GM12878 (cell line): ENCODE data around the gene PRR15L. TPM values are rescaled to one million over a fixed set of nuclear protein-coding genes. Genes with fewer than 3 reads are reported as not detected.

Source experiments
- ATAC-seq: fragments of 200-7000 bp; cut with Tn5 transposase; 3 replicates; pipeline ENCODE4 v1.9.1; 2020; ENCODE audit warnings: mild to moderate bottlenecking, moderate library complexity
- BruUV-seq: library from RNA; stranded (reverse); fragments of 400-500 nt; replicated peaks from 2 replicates; lab custom pipeline; 2021; lab: Mats Ljungman, UMichigan
- CTCF ChIA-PET: fragments of 300-600 bp; sonication (Branson Sonifier 250); formaldehyde crosslinking; extraction: SDS; loops from one replicate; lab custom pipeline; 2021; ENCODE audit warnings: inconsistent platforms; lab: Yijun Ruan, JAX
- POLR2A ChIA-PET: fragments of 350-600 bp; formaldehyde crosslinking; extraction: SDS; loops from one replicate; lab custom pipeline; 2021; ENCODE audit warnings: inconsistent platforms; lab: Charles Lee
- RAD21 ChIA-PET: fragments of 300-600 bp; sonication (Branson Sonifier 250); formaldehyde crosslinking; loops from one replicate; lab custom pipeline; 2023; ENCODE audit warnings: antibody characterized with exemption; ENCODE audit not compliant: unreplicated experiment; lab: Charles Lee
- SMC1A ChIA-PET: fragments of 300-600 bp; sonication (Branson Sonifier 250); formaldehyde crosslinking; loops from one replicate; lab custom pipeline; 2023; ENCODE audit not compliant: unreplicated experiment, uncharacterized antibody; lab: Charles Lee
- DNase-seq: peaks from one replicate; pipeline ENCODE4 v3.0.0-alpha.2; 2011; ENCODE audit warnings: low read depth, low spot score
- FAIRE-seq: peaks from 3 replicates; lab custom pipeline; 2011; peaks lifted over from hg19 to GRCh38; lab: Jason Lieb, UNC
- H2AFZ ChIP-seq: 2 replicates; pipeline ENCODE4 v1.6.0; 2011; ENCODE audit warnings: low read depth, low read length, control low read depth; ENCODE audit not compliant: control insufficient read depth
- H3K27ac ChIP-seq: 2 replicates; pipeline ENCODE4 v1.5.1; 2011; ENCODE audit warnings: control low read depth; ENCODE audit not compliant: control insufficient read depth, insufficient read depth
- H3K27me3 ChIP-seq, 2 experiments: replicated peaks in 1 of 2; 2 replicates each; pipeline versions ENCODE4 v1.6.0 to v1.6.1; 2011; ENCODE audit warnings: low read length in 1 of 2; ENCODE audit not compliant: control insufficient read depth in 2 of 2, insufficient read depth in 2 of 2
- H3K36me3 ChIP-seq, 2 experiments: 2 replicates each; pipeline ENCODE4 v1.5.1; 2011; ENCODE audit warnings: low read length in 1 of 2; ENCODE audit not compliant: control insufficient read depth in 2 of 2, insufficient read depth in 2 of 2
- H3K4me1 ChIP-seq: 2 replicates; pipeline ENCODE4 v1.6.1; 2011; ENCODE audit warnings: mild to moderate bottlenecking, low read length, moderate library complexity, mixed read lengths; ENCODE audit not compliant: control insufficient read depth, insufficient read depth
- H3K4me2 ChIP-seq: 2 replicates; pipeline ENCODE4 v1.6.0; 2011; ENCODE audit warnings: control low read depth; ENCODE audit not compliant: control insufficient read depth, insufficient read depth
- H3K4me3 ChIP-seq: fragments of 200-600 bp; sonication (generic); 2 replicates; pipeline ENCODE4 v1.5.1; 2016
- H3K79me2 ChIP-seq: 2 replicates; pipeline ENCODE4 v1.6.0; 2011; ENCODE audit warnings: low read length; ENCODE audit not compliant: control insufficient read depth, insufficient read depth
- H3K9ac ChIP-seq: 2 replicates; pipeline ENCODE4 v1.8.0; 2011; ENCODE audit warnings: low read length, control low read depth, mixed read lengths; ENCODE audit not compliant: control insufficient read depth, insufficient read depth
- H3K9me3 ChIP-seq: replicated peaks from 3 replicates; pipeline ENCODE4 v1.5.1; 2011; ENCODE audit warnings: mild to moderate bottlenecking, low read length; ENCODE audit not compliant: control insufficient read depth, insufficient read depth
- H4K20me1 ChIP-seq: 2 replicates; pipeline ENCODE4 v1.6.0; 2011; ENCODE audit not compliant: control insufficient read depth, insufficient read depth
- MEF2A ChIP-seq: IDR thresholded peaks from 2 replicates; pipeline ENCODE4 v1.6.1; 2011; ENCODE audit warnings: low read depth, mild to moderate bottlenecking, low read length, moderate library complexity; ENCODE audit not compliant: insufficient read depth
- POLR2A ChIP-seq: IDR thresholded peaks from 2 replicates; pipeline ENCODE4 v1.6.1; 2011; ENCODE audit warnings: low read depth, mild to moderate bottlenecking, low read length
- RBBP5 ChIP-seq: fragments of 200-600 bp; sonication (generic); conservative IDR thresholded peaks from 2 replicates; pipeline ENCODE4 v1.6.1; 2016
- SREBF1 ChIP-seq: IDR thresholded peaks from 2 replicates; pipeline ENCODE4 v1.6.1; 2012; ENCODE audit warnings: mild to moderate bottlenecking, low read length
- SRF ChIP-seq, 2 experiments: IDR thresholded peaks; 2 replicates each; pipeline ENCODE4 v1.6.1; 2011; ENCODE audit warnings: low read depth in 2 of 2, low read length in 2 of 2, mild to moderate bottlenecking in 1 of 2, moderate library complexity in 1 of 2
- STAT1 ChIP-seq: fragments of 450-650 bp; conservative IDR thresholded peaks from 2 replicates; pipeline ENCODE4 v1.6.1; 2014; ENCODE audit warnings: antibody characterized with exemption, mild to moderate bottlenecking
- WGBS: methylation state at CpG from one replicate; pipeline ENCODE4 v1.1.6; 2016; ENCODE audit warnings: low lambda C conversion rate; ENCODE audit not compliant: insufficient replicate concordance, insufficient coverage; ENCODE audit errors: missing lambda C conversion rate; 5-methylcytosine and 5-hydroxymethylcytosine counted together
- in situ Hi-C: fragments of 300-500 bp; cut with MboI; formaldehyde crosslinking; loops from 9 replicates; pipeline ENCODE4 v1.14.3; 2018; ENCODE audit warnings: mixed read lengths
- intact Hi-C: fragments of 100-400 bp; cut with micrococcal nuclease; formaldehyde crosslinking; loops from one replicate; pipeline ENCODE4 v1.14.2; 2022; ENCODE audit not compliant: unreplicated experiment
- polyA plus RNA-seq, 11 experiments: library from polyadenylated mRNA; depleted of rRNA in 4 of 11; unstranded in 6 of 11; stranded (reverse) in 5 of 11; fragments of >200 nt; fragmentation: Nextera tagmentation in 4 of 11; fragmentation: Illumina TruSeq in 1 of 11; extraction: Ambion mirVana in 4 of 11; extraction: Trizol in 1 of 11; gene quantifications; 1 replicate in 1 of 11; 2 replicates in 10 of 11; pipeline versions ENCODE4 v1.2.1 to v1.2.3, GENCODE V29; 2011 to 2016; ENCODE audit warnings: inconsistent platforms in 2 of 11, missing spikeins in 2 of 11, low read depth in 1 of 11
- total RNA-seq, 4 experiments: library from RNA; depleted of rRNA in 3 of 4; stranded (reverse); fragments of >200 nt in 3 of 4; fragmentation: Illumina TruSeq in 1 of 4; extraction: Trizol in 1 of 4; gene quantifications; 2 replicates each; pipeline versions ENCODE4 v1.2.1 to v1.2.3, GENCODE V29; 2013 to 2021
- TF ChIP-seq, protein P1 (sequence below): IDR thresholded peaks from 2 replicates; pipeline ENCODE4 v1.6.1; 2011; ENCODE audit warnings: borderline replicate concordance, low read depth, mild to moderate bottlenecking, moderate library complexity, low read length; ENCODE audit not compliant: insufficient read depth, poor library complexity, severe bottlenecking
- TF ChIP-seq, protein P2 (sequence below): fragments of 450-650 bp; IDR thresholded peaks from 2 replicates; pipeline ENCODE4 v1.6.1; 2018; ENCODE audit warnings: borderline replicate concordance, mild to moderate bottlenecking; ENCODE audit not compliant: partially characterized antibody

Gene PRR15L
- total and polyA plus RNA-seq, 10 of the 15 experiments (the other 5 are each of a cell fraction or from before 2014, with no cell fraction given), result 0.11 to 0.18 TPM; not detected in 8

DNA sequence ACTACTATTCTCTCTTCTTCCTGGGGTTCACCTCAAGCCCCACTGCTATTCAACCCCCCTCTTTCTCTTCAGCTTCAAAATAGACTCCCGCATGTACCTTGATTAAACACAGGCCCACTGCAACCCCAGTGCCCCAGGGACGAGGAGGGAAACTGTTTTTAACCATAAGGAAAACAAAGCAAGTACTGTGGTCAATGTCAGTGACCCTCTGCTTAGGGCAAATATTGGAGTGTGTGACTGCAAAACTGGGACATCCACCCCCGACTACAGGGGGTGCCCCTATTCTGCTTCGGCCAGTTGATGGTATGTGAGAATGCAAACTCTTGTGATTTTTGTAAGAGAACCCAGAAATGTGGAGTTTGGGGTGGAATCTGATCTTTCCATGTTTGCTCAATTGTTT, 25.8 kb downstream of the PRR15L start:
- Histone ChIP-seq H4K20me1 (no peaks in the 10 kb centered on the region), H3K4me2 (no peak overlapping the region), H3K9ac (no peak overlapping the region), H3K36me3 (peaks cover 0 to under 1% of the 10 kb centered on the region in 2 experiments; a peak in 2 of 4 replicates), H3K4me1 (peaks cover 2% of the 10 kb centered on the region), H3K79me2 (no peaks in the 10 kb centered on the region; the same call in 1 of the 2 replicates), H3K27me3 (no peaks in the 10 kb centered on the region), H2AFZ (no peak overlapping the region), H3K9me3 (no peaks in the 10 kb centered on the region), H3K27ac (no peak overlapping the region), H3K4me3 (no peak overlapping the region)
- WGBS, result 91% methylated on average over 4 of the region's 4 CpGs
- POLR2A ChIA-PET, result no interaction called here
- in situ Hi-C loops, result no loop called here
- BruUV-seq, result no TSS peak
- DNase-seq (no peak), ATAC-seq (no peak), FAIRE-seq (no peak)
- SMC1A ChIA-PET, result interaction anchor here (0.7 kb wide), 1 partner anchor 29 kb away, joined by 3 read pairs; no protein-coding TSS in a partner anchor
- intact Hi-C loops, result no loop called here
- CTCF ChIA-PET, result interaction anchor here (0.6 to 4.2 kb wide), 3 partner anchors 16 to 91 kb away, joined by 3 to 15 read pairs (median 3); no protein-coding TSS in a partner anchor
- RAD21 ChIA-PET, result no interaction called here
- TF ChIP-seq, protein P1, sequence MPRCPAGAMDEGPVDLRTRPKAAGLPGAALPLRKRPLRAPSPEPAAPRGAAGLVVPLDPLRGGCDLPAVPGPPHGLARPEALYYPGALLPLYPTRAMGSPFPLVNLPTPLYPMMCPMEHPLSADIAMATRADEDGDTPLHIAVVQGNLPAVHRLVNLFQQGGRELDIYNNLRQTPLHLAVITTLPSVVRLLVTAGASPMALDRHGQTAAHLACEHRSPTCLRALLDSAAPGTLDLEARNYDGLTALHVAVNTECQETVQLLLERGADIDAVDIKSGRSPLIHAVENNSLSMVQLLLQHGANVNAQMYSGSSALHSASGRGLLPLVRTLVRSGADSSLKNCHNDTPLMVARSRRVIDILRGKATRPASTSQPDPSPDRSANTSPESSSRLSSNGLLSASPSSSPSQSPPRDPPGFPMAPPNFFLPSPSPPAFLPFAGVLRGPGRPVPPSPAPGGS, result no peak
- TF ChIP-seq SRF (IDR thresholded peaks at IDR 0.05; ENCODE audit: low read depth in 2 of 2, low read length in 2 of 2) (no peak), RBBP5 (no peak), SREBF1 (no peak), POLR2A (no peak), MEF2A (no peak), STAT1 (no peak)
- TF ChIP-seq, protein P2, sequence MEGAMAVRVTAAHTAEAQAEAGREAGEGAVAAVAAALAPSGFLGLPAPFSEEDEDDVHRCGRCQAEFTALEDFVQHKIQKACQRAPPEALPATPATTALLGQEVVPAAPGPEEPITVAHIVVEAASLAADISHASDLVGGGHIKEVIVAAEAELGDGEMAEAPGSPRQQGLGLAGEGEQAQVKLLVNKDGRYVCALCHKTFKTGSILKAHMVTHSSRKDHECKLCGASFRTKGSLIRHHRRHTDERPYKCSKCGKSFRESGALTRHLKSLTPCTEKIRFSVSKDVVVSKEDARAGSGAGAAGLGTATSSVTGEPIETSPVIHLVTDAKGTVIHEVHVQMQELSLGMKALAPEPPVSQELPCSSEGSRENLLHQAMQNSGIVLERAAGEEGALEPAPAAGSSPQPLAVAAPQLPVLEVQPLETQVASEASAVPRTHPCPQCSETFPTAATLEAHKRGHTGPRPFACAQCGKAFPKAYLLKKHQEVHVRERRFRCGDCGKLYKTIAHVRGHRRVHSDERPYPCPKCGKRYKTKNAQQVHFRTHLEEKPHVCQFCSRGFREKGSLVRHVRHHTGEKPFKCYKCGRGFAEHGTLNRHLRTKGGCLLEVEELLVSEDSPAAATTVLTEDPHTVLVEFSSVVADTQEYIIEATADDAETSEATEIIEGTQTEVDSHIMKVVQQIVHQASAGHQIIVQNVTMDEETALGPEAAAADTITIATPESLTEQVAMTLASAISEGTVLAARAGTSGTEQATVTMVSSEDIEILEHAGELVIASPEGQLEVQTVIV, result no peak
